ENCODE data around the gene RAI14.

DNA sequence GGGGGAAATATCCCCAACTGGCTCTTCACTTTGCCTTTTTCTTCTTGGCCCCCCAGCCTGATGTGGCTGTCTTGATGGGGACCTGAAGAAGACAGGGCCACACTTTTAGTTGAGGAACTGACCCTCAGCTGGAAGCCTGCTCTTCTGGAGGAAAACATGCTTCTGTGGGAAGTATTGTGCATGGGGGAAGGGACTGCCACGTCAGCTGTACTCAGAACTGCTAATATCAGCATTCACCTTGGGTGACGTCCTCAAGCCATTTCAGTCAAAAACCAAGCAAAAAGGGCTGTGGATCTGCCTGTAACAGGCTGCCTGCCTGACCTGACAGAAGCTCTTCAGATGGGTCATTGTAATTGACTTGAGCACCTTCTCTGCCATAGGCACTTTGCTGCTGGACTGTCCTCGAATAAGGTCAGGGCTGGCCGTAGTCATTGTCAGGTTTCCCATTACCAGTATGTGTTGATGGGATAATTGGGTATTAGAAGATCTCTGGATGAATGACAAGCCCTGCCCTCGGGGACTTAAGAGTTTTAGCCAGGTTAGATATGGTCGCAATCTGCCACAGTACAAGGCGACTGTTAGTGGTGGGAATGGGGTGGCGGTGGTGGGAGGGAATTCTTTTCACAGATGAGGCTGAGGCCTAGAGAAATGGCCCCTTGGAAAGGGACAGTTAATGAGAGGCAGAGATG lies 10.4 kb downstream of the RAI14 start:
- no peak for TF ChIP-seq FOXK2 (IDR thresholded peaks at IDR 0.05)
- TF ChIP-seq HDGF (IDR thresholded peaks at IDR 0.05; ENCODE audit: borderline replicate concordance): no peak
- no peak for TF ChIP-seq TARDBP (IDR thresholded peaks at IDR 0.05)
- no peak for TF ChIP-seq ELF4 (IDR thresholded peaks at IDR 0.05)
- no peak for TF ChIP-seq BHLHE40 (IDR thresholded peaks at IDR 0.05; ENCODE audit: borderline replicate concordance)
- TF ChIP-seq SP1 (IDR thresholded peaks at IDR 0.05): no peak
- no peak for TF ChIP-seq NFRKB (IDR thresholded peaks at IDR 0.05)
- TF ChIP-seq ZNF384 (IDR thresholded peaks at IDR 0.05): no peak
- no peak for TF ChIP-seq FOXM1 (IDR thresholded peaks at IDR 0.05; ENCODE audit: borderline replicate concordance)
- no peak for TF ChIP-seq SUZ12 (IDR thresholded peaks at IDR 0.05)
- no peak for TF ChIP-seq ARNT (IDR thresholded peaks at IDR 0.05)
- no peak for TF ChIP-seq FOXA1 (IDR thresholded peaks at IDR 0.05)
- TF ChIP-seq PKNOX1 (IDR thresholded peaks at IDR 0.05): no peak

All from HEK293T (cell line).